Left ventricle myocardium inferior (tissue), 1 donor: ENCODE measurements around the gene CLEC16A. TPM values are rescaled to one million over a fixed set of nuclear protein-coding genes. Genes with fewer than 3 reads are reported as not detected.
A peak's percentile ranks its signal among the peaks of the same experiment; 100 is the strongest.
"Not testable (repeated sequence)": the region's sequence is repeated elsewhere in the genome, so short reads cannot be mapped to it uniquely, and the experiment has no call there.

ENCODE experiments used
- DNase-seq: peaks from one replicate; pipeline ENCODE4 v3.0.0-alpha.2; 2020
- H3K27ac ChIP-seq: fragments of 200-600 bp; replicated peaks from 2 replicates; pipeline ENCODE4 v1.8.0; 2021
- H3K27me3 ChIP-seq: fragments of 200-600 bp; 2 replicates; pipeline ENCODE4 v1.8.0; 2021; ENCODE audit warnings: low read depth
- H3K36me3 ChIP-seq: fragments of 200-600 bp; 2 replicates; pipeline ENCODE4 v1.8.0; 2021
- H3K4me1 ChIP-seq: fragments of 200-600 bp; 2 replicates; pipeline ENCODE4 v1.8.0; 2021
- H3K4me3 ChIP-seq: fragments of 200-600 bp; 2 replicates; pipeline ENCODE4 v1.8.0; 2021; ENCODE audit warnings: mild to moderate bottlenecking, moderate library complexity
- H3K9me3 ChIP-seq: fragments of 200-600 bp; replicated peaks from 2 replicates; pipeline ENCODE4 v1.8.0; 2021
- CTCF ChIP-seq: fragments of 200-600 bp; IDR thresholded peaks from 2 replicates; pipeline ENCODE4 v1.8.0; 2021; ENCODE audit warnings: antibody characterized with exemption, mild to moderate bottlenecking, borderline replicate concordance
- intact Hi-C: fragments of 100-400 bp; cut with micrococcal nuclease; formaldehyde crosslinking; loops from one replicate; pipeline ENCODE4 v1.11.0; 2022
- total RNA-seq: library from RNA; stranded (reverse); fragmentation: NEBNext Ultra II Directional; extraction: Animal tissue kit (Norgen Biotek cat#: 25700); gene quantifications from one replicate; pipeline ENCODE4 v1.2.1, GENCODE V29; 2021
- donor health status: DM: no; HTN: yes; CAD: no; lungs with severe emphysema.

Gene CLEC16A
- total RNA-seq, 1 donor from 2014 or later: 24.6 TPM

DNA sequence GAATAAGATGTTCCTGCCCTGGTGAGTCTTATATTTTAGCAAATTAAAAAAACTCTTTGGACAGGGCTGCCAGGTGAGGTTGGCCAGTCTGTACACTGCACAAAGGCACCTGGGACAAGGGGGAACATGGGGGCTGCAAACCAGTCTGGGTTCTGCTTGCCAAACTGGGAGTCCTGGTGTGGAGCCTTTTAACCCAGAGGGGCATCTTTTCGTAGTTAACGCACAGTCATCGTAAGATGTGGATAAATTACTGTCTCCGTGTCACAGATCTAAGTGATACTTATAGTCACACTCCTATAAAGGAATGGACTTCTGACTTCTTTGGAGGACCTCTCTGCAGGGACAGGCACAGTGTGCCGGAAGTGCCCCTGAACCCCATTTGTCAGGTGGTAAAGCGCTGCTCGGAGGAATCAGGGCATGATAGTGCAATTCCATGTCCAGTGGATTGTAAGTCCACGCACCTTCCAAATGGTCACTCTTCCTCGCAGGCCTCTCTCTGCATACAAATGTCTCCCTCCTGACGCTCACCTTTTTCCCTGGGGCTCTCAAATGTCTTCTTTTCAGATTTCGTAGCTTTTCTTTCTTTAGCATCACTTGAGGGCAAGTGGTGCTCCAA is 16.8 kb upstream of the CLEC16A start:
- Histone ChIP-seq H3K4me1 (peaks cover 60% of the 10 kb centered on the region), H3K9me3 (peaks cover 6% of the 10 kb centered on the region), H3K27ac (no peak overlapping the region), H3K4me3 (no peak overlapping the region), H3K27me3 (no peaks in the 10 kb centered on the region), H3K36me3 (peaks cover 54% of the 10 kb centered on the region)
- no peak for DNase-seq
- no peak for TF ChIP-seq CTCF
- intact Hi-C loops: no loop called here

- H3K27me3 ChIP-seq, H3K4me3 ChIP-seq, DNase-seq, intact Hi-C loops, H3K9me3 ChIP-seq: not testable (repeated sequence)
- H3K27ac ChIP-seq: peak overlapping the region; percentile 42
- peaks cover 60% of the 10 kb centered on the region for H3K4me1 ChIP-seq
- H3K36me3 ChIP-seq: peaks cover 65% of the 10 kb centered on the region
Measured at GRCh38 chr16:10929097-10929496, 15.3 kb upstream of the CLEC16A start.

DNA sequence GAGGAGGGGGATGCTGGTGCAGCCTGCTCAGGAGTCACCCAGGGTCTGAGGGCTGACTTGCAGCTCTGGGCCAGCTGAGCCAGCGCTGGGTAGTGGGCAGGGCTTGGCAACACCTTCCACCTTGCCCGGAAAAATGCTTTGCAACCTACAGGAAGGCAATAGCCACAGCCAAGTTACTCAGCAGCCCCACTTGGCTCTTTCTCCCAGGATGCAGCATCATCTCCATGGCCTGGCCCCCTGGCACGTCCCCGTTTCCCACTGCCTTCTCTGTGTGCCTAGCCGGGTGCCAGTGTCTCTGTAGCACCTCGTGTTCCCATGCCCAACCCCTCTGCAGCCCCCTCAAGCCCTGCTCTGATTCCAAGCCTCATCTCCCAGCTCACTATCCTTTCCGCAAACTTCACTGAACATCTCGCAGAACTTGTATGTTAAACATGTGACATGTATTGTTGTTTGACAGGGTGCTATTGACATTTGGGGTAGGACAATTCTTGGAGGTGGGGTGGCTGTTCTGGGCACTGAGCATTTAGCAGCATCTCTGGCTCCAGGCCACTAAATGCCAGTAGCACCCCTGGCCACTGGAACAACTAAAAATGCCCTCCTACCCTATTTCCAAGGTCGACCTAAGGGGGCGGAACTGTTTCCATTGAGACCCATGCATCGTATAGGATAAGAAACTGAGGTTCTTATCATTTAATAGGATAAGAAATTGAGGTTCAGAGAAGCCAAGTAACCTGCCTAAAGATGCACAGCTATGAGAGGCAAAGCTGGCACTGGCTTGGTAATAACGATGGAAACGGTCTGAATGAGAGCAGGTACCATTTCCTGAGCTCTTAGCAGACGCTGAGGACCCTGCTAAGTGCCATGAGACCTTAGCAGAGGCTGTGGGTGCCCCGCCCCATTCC is 14.3 kb upstream of the CLEC16A start:
- peak overlapping the region; percentile 42 for H3K27ac ChIP-seq
- no peak for TF ChIP-seq CTCF
- peaks cover 60% of the 10 kb centered on the region for H3K4me1 ChIP-seq
- H3K4me3 ChIP-seq: no peak overlapping the region
- H3K27me3 ChIP-seq: no peaks in the 10 kb centered on the region
- DNase-seq: no peak
- H3K9me3 ChIP-seq: peaks cover 3% of the 10 kb centered on the region
- peaks cover 55% of the 10 kb centered on the region for H3K36me3 ChIP-seq
- intact Hi-C loops: no loop called here

GRCh38 chr16:10930755-10931093 is 13.6 kb upstream of the CLEC16A start:
- no peak for TF ChIP-seq CTCF
- no peaks in the 10 kb centered on the region for H3K9me3 ChIP-seq
- DNase-seq: no peak
- H3K4me1 ChIP-seq: peaks cover 66% of the 10 kb centered on the region
- H3K4me3 ChIP-seq: no peak overlapping the region
- no peak overlapping the region for H3K27ac ChIP-seq
- H3K27me3 ChIP-seq: no peaks in the 10 kb centered on the region
- H3K36me3 ChIP-seq: peaks cover 48% of the 10 kb centered on the region
- intact Hi-C loops: no loop called here

DNA sequence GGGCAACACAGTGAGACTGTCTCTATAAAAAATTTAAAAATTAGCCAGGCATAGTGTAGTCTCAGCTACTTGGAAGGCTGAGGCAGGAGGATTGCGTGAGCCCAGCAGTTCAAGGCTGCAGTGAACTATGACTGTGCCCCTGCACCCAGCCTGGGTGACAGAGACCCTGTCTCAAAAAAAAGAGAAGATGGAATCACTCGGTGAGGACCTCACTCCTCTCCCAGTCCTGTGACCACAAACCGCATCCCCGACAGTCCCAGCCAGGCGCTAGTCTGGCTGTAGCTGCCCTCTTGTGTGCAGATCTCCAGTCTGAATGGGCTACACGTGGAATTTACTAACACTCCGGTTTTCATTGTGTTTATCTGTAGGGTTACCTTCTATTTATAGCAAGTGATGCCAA is 13.2 kb upstream of the CLEC16A start:
- Histone ChIP-seq H3K9me3 (no peaks in the 10 kb centered on the region), H3K4me1 (peaks cover 70% of the 10 kb centered on the region), H3K27ac (no peak overlapping the region), H3K36me3 (peaks cover 44% of the 10 kb centered on the region), H3K27me3 (no peaks in the 10 kb centered on the region), H3K4me3 (no peak overlapping the region)
- no peak for DNase-seq
- intact Hi-C loops: no loop called here
- TF ChIP-seq CTCF: no peak
